GM12872 (cell line): Measurements from ENCODE around the gene TDRD9.

Experiments
- CTCF ChIP-seq: IDR thresholded peaks from 3 replicates; pipeline ENCODE4 v1.5.1; 2011; ENCODE audit warnings: low read depth, mild to moderate bottlenecking, low read length, moderate library complexity; ENCODE audit not compliant: insufficient read depth

TDRD9 gene

GRCh38 chr14:103935102-103935501 is 6.8 kb downstream of the TDRD9 start:
- no peak for TF ChIP-seq CTCF

DNA sequence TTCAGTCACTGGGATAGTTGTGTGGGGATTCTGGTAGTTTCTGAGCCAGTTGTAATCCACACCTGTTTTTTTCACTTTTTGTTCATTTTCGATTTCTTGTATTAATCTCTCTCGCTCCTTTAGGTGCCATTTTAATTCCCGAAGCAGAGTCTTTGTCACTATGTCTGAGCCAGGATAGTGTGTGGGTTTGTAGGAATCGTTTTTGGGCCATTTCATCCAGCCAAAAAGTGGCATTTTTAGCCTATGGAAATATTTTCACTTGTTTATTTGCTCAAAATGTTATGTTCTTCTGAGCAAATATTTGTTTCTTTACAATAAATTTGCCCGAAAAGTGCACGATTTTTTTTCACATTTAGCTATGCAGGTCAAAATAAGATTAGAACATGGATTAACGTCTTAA is 13.2 kb downstream of the TDRD9 start:
- TF ChIP-seq CTCF: no peak

DNA sequence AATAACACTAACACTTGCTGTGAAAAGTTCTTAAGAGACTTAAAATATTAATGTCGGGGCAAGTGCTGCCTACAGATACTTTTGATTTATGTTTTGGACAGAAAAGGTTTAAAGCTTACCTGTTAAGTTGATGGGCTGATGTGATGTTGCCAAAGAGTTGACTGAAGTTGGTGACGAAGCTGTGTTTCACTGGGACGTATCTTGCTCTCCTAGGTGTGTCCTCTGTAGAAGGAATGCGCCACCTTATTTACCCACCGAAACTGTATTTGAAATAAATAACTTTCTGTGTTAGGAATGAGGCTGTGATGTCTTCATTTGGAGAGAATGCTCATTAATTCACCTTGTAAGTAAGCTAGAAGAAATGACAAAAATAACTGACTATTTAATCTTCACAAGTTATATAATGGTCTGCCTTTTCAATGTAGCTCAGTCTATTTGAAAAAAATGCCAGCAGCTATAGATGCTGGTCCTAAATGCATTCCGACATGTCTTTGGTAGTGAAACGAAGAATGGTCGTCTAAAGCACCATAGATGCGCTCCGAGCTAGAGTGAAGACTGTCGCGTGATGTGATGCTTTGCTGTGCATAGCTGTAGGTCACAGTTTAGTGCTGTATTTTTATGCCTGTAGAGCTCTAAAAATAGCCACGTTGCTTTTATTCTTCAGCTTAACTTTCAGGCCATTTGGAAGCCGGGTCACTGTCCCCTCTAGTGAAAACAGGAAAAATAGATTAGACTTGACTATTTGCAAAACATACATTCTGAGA is 13.9 kb downstream of the TDRD9 start, which contains the start of gene RD3L:
Gene RD3L (minus strand): TSS at position 557 of the 764 bp plus-strand sequence. CDS start 834 bp downstream, outside the sequence.
- TF ChIP-seq CTCF: no peak

- no peak for TF ChIP-seq CTCF
Measured at GRCh38 chr14:103943673-103944072, 15.4 kb downstream of the TDRD9 start.

DNA sequence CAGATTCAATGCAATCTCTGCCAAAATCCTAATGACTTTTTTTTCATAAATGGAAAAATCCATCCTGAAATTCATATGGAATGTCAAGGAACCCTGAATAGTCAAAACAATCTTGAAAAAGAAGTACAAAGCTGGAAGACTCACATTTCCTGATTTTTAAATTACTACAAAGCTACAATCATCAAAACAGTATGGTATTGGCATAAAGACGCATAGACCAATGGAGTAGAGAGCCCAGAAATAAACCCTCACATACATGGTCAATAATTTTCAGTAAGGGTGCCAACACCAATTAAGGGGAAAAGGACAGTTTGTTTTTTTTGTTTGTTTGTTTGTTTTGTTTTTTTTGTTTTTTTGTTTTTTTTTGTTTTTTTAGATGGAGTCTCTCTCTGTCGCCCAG is 18.7 kb downstream of the TDRD9 start:
- TF ChIP-seq CTCF: no peak

- TF ChIP-seq CTCF: no peak
Measured at GRCh38 chr14:103948442-103948841, 20.2 kb downstream of the TDRD9 start.

GRCh38 chr14:103949131-103949790 is 21.0 kb downstream of the TDRD9 start:
- TF ChIP-seq CTCF: no peak
